ENCODE data around the gene CPNE2. TPM values are rescaled to one million over a fixed set of nuclear protein-coding genes. Genes with fewer than 3 reads are reported as not detected.

The CPNE2 gene
- total and polyA plus RNA-seq, 4 donors = 6.8 to 14.6 (median 11.0) TPM

DNA sequence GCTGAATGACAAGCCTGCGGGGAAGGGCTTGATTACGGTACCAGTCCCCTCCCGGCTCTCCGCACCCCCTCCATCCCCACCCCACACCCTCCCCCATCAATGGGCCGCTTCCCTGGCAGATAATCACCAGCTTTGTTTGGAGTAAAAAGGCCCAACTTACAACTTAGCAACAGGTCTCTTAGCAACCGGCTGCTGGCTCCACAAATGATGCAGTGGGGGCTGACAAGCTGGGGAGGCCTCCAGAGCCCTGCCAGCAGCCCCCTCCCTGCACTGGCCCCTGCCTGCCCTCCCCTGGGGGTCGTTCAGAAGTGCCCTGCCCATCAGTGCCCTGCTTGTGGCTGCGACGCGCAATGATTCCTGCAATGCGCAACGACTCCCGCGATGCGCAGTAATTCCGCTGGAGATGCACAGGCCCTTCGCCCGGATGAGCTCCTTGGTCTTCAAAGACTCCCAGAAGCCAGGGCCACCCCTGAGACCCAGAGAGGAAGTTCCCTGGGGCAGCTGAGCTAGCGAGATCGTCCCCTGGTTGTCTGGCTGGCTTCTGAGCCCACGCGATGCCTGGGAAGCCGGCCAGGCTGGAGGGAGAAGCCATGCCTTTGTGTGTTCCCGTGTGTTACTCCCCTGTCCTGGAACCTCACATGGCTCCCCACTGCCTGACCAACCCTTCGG, 23.3 kb downstream of the CPNE2 start:
- TF ChIP-seq NR2F2 (IDR thresholded peaks at IDR 0.05) (peak; percentile 31), MAX (IDR thresholded peaks at IDR 0.05) (no peak)
- Histone ChIP-seq H3K27ac (ENCODE audit: low read depth in 1 of 2, low read length in 2 of 2) (no peak overlapping the region), H3K4me3 (ENCODE audit: low read depth in 1 of 3, low read length in 3 of 3) (no peak overlapping the region), H3K4me1 (ENCODE audit: control insufficient read depth in 4 of 4, insufficient read depth in 4 of 4, low read length in 3 of 4) (peaks cover 0 to 5% (median 0%) of the 10 kb centered on the region in 4 donors), H3K9ac (ENCODE audit: low read depth in 1 of 2, low read length in 2 of 2) (no peak overlapping the region), H3K27me3 (ENCODE audit: control insufficient read depth in 4 of 4, insufficient read depth in 4 of 4, low read length in 3 of 4) (no peaks in the 10 kb centered on the region), H3K9me3 (ENCODE audit: control insufficient read depth in 4 of 4, low read length in 3 of 4) (no peaks in the 10 kb centered on the region), H3K36me3 (ENCODE audit: control insufficient read depth in 4 of 4, insufficient read depth in 3 of 4, low read depth in 1 of 4, low read length in 3 of 4) (no peaks in the 10 kb centered on the region)
- peak; percentile 42 for DNase-seq (ENCODE audit: low spot score)
- 66% methylated on average over 25 of the region's 25 CpGs for WGBS

DNA sequence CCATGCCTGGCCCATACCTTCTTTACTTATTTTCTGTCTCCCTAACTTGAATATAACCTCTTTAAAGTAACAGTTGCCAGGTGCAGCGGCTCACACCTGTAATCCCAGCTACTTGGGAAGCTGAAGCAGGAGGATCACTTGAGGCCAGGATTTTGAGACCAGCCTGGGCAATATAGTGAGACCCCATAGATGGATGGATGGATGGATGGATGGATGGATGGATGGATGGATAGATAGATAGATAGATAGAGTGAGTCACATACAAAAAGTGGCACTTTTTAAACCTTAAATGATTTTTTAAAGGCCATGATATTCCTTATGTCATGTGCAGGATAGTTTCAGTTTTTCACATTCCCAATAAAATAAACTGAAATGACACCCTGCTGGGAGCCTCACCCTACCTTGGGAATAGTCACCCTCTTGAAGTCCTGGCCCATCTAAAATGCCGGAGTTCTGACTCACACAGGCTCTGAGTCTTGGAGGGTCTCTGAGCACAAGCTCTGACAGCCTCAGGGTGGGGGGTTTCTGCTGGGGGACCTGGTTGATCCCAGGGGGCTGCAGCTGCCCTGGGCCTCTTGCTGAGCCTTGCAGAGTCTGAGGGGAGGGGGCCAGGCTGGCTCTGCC, 26.2 kb downstream of the CPNE2 start:
- TF ChIP-seq ATF3 (IDR thresholded peaks at IDR 0.05) = no peak
- TF ChIP-seq RAD21 (IDR thresholded peaks at IDR 0.05) = no peak
- no peak for TF ChIP-seq FOXA1 (IDR thresholded peaks at IDR 0.05)
- no peak for TF ChIP-seq HNF4A (conservative IDR thresholded peaks at IDR 0.05)
- no peak for DNase-seq (ENCODE audit: low spot score)
- peaks cover 0 to 6% (median 0%) of the 10 kb centered on the region in 4 donors for H3K36me3 ChIP-seq (ENCODE audit: control insufficient read depth in 4 of 4, insufficient read depth in 3 of 4, low read depth in 1 of 4, low read length in 3 of 4)
- no peaks in the 10 kb centered on the region for H3K27me3 ChIP-seq (ENCODE audit: control insufficient read depth in 4 of 4, insufficient read depth in 4 of 4, low read length in 3 of 4)
- H3K9ac ChIP-seq (ENCODE audit: low read depth in 1 of 2, low read length in 2 of 2) = no peak overlapping the region
- no peak overlapping the region for H3K27ac ChIP-seq (ENCODE audit: low read depth in 1 of 2, low read length in 2 of 2)
- H3K4me3 ChIP-seq (ENCODE audit: low read depth in 1 of 3, low read length in 3 of 3) = no peak overlapping the region
- WGBS = 94% methylated on average over 2 of the region's 2 CpGs
- H3K4me1 ChIP-seq (ENCODE audit: control insufficient read depth in 4 of 4, insufficient read depth in 4 of 4, low read length in 3 of 4) = peaks cover 0 to 5% (median 0%) of the 10 kb centered on the region in 4 donors
- H3K9me3 ChIP-seq (ENCODE audit: control insufficient read depth in 4 of 4, low read length in 3 of 4) = no peaks in the 10 kb centered on the region

GRCh38 chr16:57123216-57123973, 31.0 kb downstream of the CPNE2 start:
- H3K9me3 ChIP-seq (ENCODE audit: control insufficient read depth in 4 of 4, low read length in 3 of 4) = no peaks in the 10 kb centered on the region
- H3K27ac ChIP-seq (ENCODE audit: low read depth in 1 of 2, low read length in 2 of 2) = no peak overlapping the region
- H3K9ac ChIP-seq (ENCODE audit: low read depth in 1 of 2, low read length in 2 of 2) = no peak overlapping the region
- no peak overlapping the region for H3K4me3 ChIP-seq (ENCODE audit: low read depth in 1 of 3, low read length in 3 of 3)
- no peak for DNase-seq (ENCODE audit: low spot score)
- H3K4me1 ChIP-seq (ENCODE audit: control insufficient read depth in 4 of 4, insufficient read depth in 4 of 4, low read length in 3 of 4) = no peaks in the 10 kb centered on the region
- peaks cover 0 to 6% (median 0%) of the 10 kb centered on the region in 4 donors for H3K36me3 ChIP-seq (ENCODE audit: control insufficient read depth in 4 of 4, insufficient read depth in 3 of 4, low read depth in 1 of 4, low read length in 3 of 4)
- H3K27me3 ChIP-seq (ENCODE audit: control insufficient read depth in 4 of 4, insufficient read depth in 4 of 4, low read length in 3 of 4) = no peaks in the 10 kb centered on the region
- 88% methylated on average over 7 of the region's 7 CpGs for WGBS
- no peak for TF ChIP-seq ATF3 (IDR thresholded peaks at IDR 0.05)
- TF ChIP-seq SP1 (IDR thresholded peaks at IDR 0.05) = no peak
- no peak for TF ChIP-seq RXRA (IDR thresholded peaks at IDR 0.05)
- TF ChIP-seq FOXA2 (IDR thresholded peaks at IDR 0.05) = no peak
- no peak for TF ChIP-seq RAD21 (IDR thresholded peaks at IDR 0.05)
- no peak for TF ChIP-seq TAF1 (conservative IDR thresholded peaks at IDR 0.05)
- TF ChIP-seq YY1 (IDR thresholded peaks at IDR 0.05) = no peak
- TF ChIP-seq MAX (IDR thresholded peaks at IDR 0.05) = no peak
- TF ChIP-seq HNF4A (conservative IDR thresholded peaks at IDR 0.05) = no peak
- TF ChIP-seq CTCF (IDR thresholded peaks at IDR 0.05; ENCODE audit: low read depth, low read length, missing input control) = no peak
- no peak for TF ChIP-seq FOXA1 (IDR thresholded peaks at IDR 0.05)
- TF ChIP-seq EGR1 (IDR thresholded peaks at IDR 0.05; ENCODE audit: low read depth in 2 of 2) = no peak
- TF ChIP-seq GABPA (IDR thresholded peaks at IDR 0.05 in 1 of 2, conservative IDR thresholded peaks at IDR 0.05 in 1 of 2) = no peak
- no peak for TF ChIP-seq JUND (IDR thresholded peaks at IDR 0.05)
- no peak for TF ChIP-seq NR2F2 (IDR thresholded peaks at IDR 0.05)
- TF ChIP-seq, protein P1, sequence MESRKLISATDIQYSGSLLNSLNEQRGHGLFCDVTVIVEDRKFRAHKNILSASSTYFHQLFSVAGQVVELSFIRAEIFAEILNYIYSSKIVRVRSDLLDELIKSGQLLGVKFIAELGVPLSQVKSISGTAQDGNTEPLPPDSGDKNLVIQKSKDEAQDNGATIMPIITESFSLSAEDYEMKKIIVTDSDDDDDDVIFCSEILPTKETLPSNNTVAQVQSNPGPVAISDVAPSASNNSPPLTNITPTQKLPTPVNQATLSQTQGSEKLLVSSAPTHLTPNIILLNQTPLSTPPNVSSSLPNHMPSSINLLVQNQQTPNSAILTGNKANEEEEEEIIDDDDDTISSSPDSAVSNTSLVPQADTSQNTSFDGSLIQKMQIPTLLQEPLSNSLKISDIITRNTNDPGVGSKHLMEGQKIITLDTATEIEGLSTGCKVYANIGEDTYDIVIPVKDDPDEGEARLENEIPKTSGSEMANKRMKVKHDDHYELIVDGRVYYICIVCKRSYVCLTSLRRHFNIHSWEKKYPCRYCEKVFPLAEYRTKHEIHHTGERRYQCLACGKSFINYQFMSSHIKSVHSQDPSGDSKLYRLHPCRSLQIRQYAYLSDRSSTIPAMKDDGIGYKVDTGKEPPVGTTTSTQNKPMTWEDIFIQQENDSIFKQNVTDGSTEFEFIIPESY (IDR thresholded peaks at IDR 0.05) = no peak
